ENCODE data around the gene PTGIR. TPM values are rescaled to one million over a fixed set of nuclear protein-coding genes. Genes with fewer than 3 reads are reported as not detected.
A peak's percentile ranks its signal among the peaks of the same experiment; 100 is the strongest.

PTGIR gene
- total RNA-seq, 1 donor from 2014 or later = 12.6 TPM

DNA sequence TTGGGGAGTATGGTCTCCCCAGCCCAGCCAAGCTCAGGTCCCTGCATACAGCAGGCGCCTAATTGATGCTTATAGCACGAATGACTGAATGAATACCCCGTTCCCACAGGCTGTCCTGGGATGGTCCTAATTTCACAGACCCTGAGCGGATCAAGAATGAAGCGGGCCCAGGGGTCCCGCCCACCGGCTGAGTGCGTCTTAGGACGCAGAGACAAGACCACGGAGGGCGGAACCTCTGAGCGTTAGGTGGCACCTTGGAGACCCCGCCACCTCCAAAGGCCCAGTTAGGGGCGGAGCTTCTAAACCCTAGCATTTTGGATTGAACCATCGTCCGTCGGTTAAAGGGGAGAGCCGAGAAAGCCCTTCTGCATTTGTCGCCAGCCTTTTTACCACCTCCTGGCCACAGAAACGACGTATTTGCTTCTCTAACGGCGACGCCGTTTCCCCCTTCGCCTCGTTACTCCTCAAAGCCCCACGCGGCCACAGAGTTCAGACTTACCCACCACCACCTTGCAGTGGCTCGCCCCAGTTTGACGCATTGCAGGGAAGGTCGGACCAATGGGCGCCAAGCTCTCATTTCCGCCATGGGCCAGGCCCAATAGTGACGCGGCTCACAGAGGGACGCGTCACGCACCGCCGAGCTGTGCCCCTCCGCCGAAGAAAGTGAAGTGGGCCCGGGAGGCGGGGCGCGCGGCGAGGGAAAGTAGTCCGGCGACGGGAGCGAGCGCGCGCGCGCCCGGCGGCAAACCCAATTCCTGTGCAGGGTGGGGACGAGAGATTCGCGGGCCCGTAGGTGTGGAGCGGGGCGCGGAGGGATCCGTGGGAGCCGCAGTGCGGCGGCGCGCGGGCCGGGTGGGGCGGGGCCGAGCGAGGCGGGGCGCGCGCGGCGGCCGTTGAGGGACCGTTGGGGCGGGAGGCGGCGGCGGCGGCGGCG is 24.2 kb downstream of the PTGIR start:
- H3K9me3 ChIP-seq = no peaks in the 10 kb centered on the region
- intact Hi-C loops (cut with DNase I) = no loop called here
- ATAC-seq (peak; percentile 95), DNase-seq (peak; percentile 97)
- H3K4me1 ChIP-seq = peaks cover 27% of the 10 kb centered on the region
- peak overlapping the region; percentile 100 for H3K27ac ChIP-seq
- peaks cover 4% of the 10 kb centered on the region for H3K36me3 ChIP-seq
- no peaks in the 10 kb centered on the region for H3K27me3 ChIP-seq
- TF ChIP-seq, protein P1, sequence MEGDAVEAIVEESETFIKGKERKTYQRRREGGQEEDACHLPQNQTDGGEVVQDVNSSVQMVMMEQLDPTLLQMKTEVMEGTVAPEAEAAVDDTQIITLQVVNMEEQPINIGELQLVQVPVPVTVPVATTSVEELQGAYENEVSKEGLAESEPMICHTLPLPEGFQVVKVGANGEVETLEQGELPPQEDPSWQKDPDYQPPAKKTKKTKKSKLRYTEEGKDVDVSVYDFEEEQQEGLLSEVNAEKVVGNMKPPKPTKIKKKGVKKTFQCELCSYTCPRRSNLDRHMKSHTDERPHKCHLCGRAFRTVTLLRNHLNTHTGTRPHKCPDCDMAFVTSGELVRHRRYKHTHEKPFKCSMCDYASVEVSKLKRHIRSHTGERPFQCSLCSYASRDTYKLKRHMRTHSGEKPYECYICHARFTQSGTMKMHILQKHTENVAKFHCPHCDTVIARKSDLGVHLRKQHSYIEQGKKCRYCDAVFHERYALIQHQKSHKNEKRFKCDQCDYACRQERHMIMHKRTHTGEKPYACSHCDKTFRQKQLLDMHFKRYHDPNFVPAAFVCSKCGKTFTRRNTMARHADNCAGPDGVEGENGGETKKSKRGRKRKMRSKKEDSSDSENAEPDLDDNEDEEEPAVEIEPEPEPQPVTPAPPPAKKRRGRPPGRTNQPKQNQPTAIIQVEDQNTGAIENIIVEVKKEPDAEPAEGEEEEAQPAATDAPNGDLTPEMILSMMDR (IDR thresholded peaks at IDR 0.05) = no peak
- H3K4me3 ChIP-seq = peak overlapping the region; percentile 95

DNA sequence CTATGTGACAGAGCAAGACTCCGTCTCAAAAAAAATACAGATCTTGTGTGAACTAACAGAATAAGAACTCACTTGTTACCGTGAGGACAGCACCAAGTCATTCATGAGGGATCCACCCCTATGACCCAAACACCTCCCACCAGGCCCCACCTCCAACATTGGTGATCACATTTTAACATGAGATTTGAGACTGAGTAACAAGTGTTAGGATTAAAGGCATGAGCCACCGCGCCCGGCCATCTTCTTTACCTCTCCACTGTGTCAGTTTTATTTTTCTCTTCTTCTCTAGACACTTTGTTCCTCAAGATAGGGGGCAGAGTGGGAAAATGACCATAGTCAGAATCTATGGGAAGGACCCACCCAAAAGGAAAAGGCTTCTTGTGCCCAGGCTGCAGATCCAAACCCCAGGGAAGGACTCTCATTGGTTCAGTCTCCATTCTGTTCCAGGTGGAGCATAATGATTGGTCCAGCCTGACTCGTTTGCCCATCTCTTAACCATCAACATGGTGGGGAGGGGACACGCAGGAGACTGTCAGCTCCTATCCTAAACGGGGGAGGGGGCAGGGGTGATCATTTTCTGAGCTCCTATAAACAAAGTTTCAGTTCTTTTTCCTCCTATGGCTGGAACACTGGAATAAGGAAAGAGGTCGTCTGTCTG is 25.0 kb downstream of the PTGIR start:
- peaks cover 22% of the 10 kb centered on the region for H3K4me1 ChIP-seq
- H3K27me3 ChIP-seq = no peaks in the 10 kb centered on the region
- no peaks in the 10 kb centered on the region for H3K9me3 ChIP-seq
- TF ChIP-seq, protein P1 (IDR thresholded peaks at IDR 0.05) = no peak
- intact Hi-C loops (cut with DNase I) = no loop called here
- no peaks in the 10 kb centered on the region for H3K36me3 ChIP-seq
- H3K4me3 ChIP-seq = peak overlapping the region; percentile 95
- ATAC-seq (no peak), DNase-seq (peak; percentile 51)
- H3K27ac ChIP-seq = peak overlapping the region; percentile 100

DNA sequence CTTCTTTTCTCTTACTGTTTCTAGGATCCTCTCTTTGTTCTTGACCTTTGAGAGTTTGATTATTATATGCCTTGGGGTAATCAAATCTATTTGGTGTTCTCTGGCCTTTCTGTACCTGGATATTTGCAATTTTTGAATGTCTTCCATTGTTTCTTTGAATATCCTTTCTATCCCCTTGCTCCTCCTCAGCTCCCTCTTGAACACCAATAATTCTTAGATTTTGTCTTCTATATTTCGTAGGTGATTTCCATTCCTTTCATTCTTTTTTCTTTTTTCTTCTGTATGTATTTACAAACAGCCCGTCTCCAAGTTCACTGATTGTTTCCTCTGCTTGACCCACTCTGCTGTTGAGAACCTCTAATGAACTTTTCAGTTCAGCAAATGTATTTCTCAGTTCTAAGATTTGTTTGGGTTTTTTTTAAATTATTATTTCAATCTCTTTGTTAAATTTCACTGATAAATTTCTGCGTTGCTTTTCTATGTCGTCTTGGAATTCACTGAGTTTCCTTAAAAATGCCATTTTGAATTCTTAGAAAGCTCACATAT is 26.4 kb downstream of the PTGIR start:
- Histone ChIP-seq H3K9me3 (no peaks in the 10 kb centered on the region), H3K4me3 (no peak overlapping the region), H3K27me3 (no peaks in the 10 kb centered on the region), H3K36me3 (no peaks in the 10 kb centered on the region), H3K27ac (no peak overlapping the region), H3K4me1 (peaks cover 14% of the 10 kb centered on the region)
- DNase-seq (no peak), ATAC-seq (no peak)
- intact Hi-C loops (cut with DNase I) = no loop called here
- TF ChIP-seq, protein P1 (IDR thresholded peaks at IDR 0.05) = no peak

DNA sequence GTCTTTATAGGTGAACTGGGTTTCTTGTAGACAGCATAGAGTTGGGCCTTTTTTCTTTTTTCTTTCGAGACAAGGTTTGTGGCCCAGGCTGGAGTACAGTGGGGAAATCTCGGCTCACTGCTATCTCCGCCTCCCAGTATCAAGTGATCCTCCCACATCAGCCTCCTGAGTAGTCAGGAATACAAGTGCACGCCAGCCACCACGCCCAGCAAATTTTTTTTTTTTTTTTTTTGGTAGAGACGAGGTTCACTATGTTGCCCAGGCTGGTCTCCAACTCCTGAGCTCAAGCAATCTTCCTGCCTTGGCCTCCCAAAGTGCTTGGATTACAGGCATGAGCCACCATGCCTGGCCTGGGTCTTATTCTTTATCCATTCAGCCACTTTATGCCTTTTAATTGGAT is 28.9 kb downstream of the PTGIR start:
- no peak overlapping the region for H3K4me3 ChIP-seq
- H3K27ac ChIP-seq = no peak overlapping the region
- TF ChIP-seq, protein P1 (IDR thresholded peaks at IDR 0.05) = no peak
- DNase-seq (no peak), ATAC-seq (no peak)
- no peaks in the 10 kb centered on the region for H3K36me3 ChIP-seq
- H3K27me3 ChIP-seq = no peaks in the 10 kb centered on the region
- H3K4me1 ChIP-seq = no peaks in the 10 kb centered on the region
- intact Hi-C loops (cut with DNase I) = no loop called here
- H3K9me3 ChIP-seq = no peaks in the 10 kb centered on the region

DNA sequence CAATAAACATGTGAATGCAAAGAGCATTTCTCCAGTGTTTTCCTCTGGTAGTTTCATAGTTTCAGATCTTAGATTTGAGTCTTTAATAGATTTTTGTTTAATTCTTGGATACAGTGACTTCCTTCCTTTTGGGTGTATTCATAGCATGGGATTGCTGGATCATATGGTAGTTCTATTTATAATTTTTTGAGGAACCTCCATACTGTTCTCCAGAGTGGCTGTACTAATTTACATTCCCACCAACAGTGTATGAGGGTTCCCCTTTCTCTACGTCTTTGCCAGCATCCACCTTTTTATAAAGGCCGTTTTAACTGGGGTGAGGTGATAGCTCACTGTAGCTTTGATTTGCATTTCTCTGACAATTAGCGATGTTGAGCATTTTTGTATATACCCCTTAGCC is 33.0 kb downstream of the PTGIR start:
- Histone ChIP-seq H3K4me3 (no peak overlapping the region), H3K4me1 (no peaks in the 10 kb centered on the region), H3K27me3 (no peaks in the 10 kb centered on the region), H3K36me3 (no peaks in the 10 kb centered on the region), H3K9me3 (no peaks in the 10 kb centered on the region), H3K27ac (no peak overlapping the region)
- DNase-seq (no peak), ATAC-seq (no peak)
- TF ChIP-seq, protein P1 (IDR thresholded peaks at IDR 0.05) = no peak
- intact Hi-C loops (cut with DNase I) = no loop called here
